LoVo (cell line): ENCODE data around the gene GCNT2.
A peak's percentile ranks its signal among the peaks of the same experiment; 100 is the strongest.
"Not testable (repeated sequence)": the region's sequence is repeated elsewhere in the genome, so short reads cannot be mapped to it uniquely, and the experiment has no call there.

ENCODE experiments used
- DNase-seq: peaks from one replicate; pipeline ENCODE4 v3.0.0-alpha.2; 2016; ENCODE audit warnings: low spot score

GCNT2 gene

DNA sequence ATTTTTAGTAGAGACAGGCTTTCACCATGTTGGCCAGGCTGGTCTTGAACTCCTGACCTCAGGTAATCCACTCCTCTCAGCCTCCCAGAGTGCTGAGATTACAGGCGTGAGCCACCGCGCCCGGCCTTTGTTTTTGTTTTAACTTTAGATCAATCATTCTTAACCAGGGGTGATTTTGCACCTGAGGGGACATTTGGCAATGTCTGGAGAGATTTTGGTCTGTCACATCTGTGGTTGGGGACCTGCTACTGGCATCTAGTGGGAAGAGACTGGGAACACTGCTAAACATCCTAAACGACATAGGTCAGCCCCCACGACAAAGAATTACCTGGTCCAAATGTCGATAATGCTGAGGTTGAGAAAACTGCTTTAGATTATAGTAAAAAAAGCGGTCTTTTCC is 91.0 kb downstream of the GCNT2 start:
- no peak for DNase-seq

DNA sequence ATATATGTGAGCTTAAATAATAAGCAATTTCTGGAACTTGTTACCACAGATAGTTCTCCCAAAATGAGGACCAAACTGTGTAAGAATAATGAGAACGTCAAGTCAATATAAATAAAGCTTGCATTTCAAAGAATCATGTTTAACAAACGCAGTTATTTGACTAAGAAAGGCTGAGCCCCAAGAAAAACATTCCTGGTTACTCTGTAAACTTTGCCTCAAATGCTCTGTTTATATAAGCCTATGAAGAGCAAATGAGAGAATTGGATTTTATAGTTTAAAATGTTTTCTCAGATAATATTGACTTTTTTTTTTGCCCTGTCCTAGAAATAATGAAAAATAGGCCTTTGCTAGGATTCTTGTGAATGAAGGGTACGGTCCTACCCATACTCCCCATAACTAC is 91.9 kb downstream of the GCNT2 start:
- DNase-seq: no peak

DNA sequence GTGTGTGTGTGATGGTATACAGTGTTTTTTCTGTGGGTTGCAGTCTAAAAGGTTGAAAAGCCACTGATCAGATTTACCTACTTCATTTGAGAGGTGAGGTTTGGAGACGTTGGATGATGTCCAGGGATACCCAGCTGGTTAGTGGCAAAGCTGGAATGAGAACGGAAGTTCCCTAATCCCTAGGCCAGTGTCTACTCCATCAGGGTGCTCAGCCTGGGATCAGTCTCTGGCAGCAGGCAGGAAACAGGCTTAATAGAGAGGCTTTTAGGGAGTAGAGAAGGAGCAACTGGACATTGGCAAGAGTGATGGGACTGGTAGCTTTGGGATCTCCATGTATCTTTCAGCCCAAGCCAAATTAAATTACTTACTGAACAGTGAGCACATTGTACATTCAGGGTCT is 92.6 kb downstream of the GCNT2 start:
- DNase-seq: no peak

DNA sequence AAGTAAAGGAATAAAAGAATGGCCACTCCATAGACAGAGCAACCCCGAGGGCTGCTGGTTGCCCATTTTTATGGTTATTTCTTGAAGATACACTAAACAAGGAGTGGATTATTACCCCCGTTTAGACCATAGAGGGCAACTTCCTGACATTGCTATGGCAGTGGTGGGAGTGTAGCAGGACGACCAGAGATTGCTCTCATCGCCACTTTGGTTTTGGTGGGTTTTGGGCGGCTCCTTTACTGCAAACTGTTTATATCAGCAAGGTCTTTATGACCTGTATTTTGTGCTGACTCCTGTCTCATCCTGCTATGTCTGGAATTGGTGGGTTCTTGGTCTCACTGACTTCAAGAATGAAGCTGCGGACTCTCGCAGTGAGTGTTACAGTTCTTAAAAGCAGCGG is 94.5 kb downstream of the GCNT2 start:
- DNase-seq: no peak

DNA sequence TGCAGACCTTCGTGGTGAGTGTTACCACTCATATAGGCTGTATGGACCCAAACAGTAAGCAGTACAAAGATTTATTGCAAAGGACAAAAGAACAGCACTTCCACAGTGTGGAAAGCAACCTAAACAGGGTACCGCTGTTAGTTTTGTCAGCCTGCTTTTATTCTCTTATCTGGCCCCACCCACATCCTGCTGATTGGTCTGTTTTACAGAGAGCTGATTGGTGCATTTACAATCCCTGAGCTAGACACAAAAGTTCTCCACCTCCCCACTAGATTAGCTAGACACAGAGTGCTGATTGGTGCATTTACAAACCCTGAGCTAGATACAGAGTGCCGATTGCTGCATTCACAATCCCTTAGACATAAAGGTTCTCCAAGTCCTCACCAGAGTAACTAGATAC is 95.1 kb downstream of the GCNT2 start:
- not testable (repeated sequence) for DNase-seq

DNA sequence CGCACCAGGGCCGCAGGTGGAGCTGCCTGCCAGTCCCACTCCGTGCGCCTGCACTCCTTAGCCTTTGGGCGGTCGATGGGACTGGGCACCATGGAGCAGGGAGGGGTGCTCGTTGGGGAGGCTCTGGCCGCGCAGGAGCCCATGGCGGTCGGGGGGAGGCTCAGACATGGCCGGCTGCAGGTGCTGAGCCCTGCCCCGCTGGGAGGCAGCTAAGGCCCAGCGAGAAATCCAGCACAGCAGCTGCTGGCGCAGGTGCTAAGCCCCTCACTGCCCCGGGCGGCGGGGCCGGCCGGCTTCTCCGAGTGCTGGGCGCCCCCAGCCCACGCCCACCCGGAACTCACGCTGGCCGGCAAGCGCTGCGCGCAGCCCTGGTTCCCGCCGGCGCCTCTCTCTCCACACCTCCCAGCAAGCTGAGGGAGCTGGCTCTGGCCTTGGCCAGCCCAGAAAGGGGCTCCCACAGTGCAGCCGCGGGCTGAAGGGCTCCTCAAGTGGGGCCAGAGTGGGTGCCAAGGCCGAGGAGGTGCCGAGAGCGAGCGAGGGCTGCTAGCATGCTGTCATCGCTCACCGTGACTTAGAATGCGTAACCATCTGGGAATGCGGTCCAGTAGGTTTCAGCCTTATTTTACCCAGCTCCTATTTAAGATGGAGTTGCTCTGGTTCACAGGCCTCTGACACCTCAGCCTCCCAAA is 96.0 kb downstream of the GCNT2 start:
- no peak for DNase-seq

DNA sequence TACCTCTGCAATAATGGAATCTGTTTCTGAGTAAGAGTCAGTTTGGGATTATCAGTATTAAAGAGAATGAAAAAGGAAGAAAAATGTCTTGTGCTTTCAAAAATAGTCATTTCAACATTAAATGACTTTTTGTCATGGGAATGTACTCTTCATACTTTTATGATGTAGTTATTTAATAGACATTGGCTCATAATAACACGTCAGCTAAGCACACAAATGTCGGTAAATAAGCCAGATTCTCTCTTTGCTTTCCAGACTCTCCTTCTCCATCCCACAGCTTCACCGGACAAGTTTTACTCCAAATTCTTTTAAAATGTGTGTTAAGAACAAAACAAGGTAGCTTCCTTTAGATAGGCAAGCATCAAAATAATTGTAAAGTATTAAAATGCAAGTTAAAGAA is 97.3 kb downstream of the GCNT2 start:
- DNase-seq: no peak

DNA sequence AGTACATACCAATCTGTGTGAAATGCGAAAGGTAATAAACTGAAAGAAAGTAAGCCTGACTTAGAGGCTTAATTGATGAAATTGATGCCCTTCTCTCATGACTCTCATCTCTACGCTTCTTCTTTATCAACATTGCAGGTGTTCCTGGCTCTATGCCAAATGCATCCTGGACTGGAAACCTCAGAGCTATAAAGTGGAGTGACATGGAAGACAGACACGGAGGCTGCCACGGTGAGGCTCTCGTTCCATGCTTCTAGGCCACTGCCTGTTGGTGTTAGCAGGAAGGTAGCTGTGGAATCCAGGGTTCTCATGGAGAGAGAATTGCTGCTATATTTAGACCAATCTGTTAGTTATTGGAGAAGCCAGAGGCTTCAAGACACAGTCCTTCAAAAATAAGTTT is 100.1 kb downstream of the GCNT2 start:
- DNase-seq: no peak

DNA sequence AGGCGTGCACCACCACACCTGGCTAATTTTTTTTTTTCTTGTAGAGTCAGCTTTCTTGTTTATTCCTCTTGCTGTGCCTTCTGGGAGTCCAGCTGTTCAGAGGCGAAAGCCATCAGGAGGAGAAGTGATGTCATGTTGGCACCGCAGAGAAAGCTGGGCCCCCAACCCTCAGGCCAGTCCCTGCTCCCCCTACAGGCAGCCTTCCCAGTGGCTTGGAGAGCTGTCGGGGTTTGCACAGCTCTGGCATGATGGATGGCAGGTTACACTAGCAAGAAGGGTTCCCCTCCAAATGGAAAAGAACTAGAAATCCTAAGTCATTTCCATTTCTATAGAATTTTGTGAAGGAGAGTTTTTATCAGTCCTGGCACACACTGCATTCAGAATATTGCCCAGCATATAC is 100.7 kb downstream of the GCNT2 start:
- DNase-seq: no peak

DNA sequence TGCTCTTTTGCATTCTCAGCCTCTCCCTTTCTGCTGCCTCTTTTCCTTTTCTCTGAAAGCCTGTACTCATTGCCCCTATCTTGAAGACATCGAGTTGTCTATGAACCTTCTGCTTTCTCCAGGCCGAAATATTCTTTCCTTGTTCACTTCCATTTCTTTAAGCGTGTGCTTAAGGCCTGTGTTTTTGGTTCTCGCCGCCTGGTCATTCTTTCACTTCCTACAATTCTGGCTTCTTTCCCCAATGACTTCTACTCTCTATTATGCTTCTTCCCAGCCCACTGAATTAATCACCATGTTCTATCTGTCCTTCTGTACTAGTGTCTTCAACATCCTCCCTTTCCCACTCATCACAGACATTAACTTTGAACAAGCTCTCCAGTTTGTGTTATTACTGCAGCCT is 103.7 kb downstream of the GCNT2 start:
- DNase-seq: no peak

DNA sequence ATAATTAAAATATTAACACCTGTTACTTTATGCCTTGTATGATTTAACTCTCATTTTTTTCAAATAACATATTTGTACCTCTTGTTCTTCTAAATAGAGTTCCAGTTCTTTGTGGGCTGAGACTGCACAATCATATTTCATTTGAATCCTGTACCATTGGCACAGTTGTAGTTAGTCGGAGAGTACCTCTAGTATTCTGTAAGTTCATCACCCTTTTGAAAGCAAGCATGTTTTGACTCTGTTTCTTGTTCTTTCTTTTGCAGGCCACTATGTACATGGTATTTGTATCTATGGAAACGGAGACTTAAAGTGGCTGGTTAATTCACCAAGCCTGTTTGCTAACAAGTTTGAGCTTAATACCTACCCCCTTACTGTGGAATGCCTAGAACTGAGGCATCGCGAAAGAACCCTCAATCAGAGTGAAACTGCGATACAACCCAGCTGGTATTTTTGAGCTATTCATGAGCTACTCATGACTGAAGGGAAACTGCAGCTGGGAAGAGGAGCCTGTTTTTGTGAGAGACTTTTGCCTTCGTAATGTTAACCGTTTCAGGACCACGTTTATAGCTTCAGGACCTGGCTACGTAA is 105.1 kb downstream of the GCNT2 start:
- DNase-seq: no peak

DNA sequence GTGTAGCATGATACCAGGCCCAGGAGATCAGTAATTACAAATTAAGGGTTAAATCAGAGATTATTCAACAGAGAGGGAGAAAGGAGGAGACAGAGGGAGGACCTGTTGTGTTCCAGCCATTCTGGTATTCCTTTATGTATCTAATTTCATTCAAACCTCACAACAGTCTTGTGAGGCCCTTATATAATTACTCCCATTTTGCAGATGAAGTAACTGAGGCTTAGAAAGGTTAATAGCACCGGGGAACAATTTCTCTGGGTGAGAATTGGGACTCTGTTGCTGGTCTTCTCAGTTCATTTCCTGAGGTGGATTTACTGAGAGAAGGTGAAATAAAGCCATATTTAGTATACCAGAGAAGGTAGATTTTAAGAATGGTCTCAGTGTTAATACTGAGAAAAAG is 106.6 kb downstream of the GCNT2 start:
- DNase-seq: no peak

DNA sequence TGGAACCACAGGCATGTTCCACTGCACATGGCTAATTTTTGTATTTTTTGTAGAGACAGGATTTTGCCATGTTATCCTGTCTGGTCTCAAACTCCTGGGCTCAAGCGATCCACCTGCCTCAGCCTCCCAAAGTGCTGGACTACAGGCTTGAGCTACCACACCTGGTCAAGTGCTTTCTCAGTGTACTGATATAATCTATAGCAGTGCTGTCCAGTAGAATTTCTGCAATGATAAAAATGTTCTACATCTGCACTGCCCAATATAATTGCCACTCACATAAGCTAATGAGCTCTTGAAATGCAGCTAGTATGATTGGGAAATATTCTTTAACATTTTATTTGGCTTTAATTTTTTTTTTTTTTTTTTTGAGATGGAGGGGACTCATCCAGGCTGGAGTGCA is 109.0 kb downstream of the GCNT2 start:
- DNase-seq: no peak

DNA sequence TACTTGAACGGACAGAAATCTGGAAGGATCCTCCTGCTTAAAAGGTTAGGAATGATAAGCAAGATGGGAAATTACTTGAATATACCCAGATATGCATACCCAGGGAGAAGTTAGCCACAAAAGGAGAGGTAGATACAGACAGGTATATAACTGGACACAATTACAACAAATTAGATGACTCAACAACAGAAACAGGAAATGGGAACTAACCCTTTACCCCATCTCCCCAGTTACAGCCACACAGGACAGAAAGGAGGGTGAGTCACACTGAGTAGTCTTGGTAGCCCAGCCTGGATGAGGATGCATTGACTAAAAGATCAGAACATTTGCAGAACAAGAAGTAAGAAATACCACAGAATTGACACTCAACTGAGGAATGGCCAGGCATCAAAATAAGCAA is 112.1 kb downstream of the GCNT2 start:
- DNase-seq: peak; percentile 29

DNA sequence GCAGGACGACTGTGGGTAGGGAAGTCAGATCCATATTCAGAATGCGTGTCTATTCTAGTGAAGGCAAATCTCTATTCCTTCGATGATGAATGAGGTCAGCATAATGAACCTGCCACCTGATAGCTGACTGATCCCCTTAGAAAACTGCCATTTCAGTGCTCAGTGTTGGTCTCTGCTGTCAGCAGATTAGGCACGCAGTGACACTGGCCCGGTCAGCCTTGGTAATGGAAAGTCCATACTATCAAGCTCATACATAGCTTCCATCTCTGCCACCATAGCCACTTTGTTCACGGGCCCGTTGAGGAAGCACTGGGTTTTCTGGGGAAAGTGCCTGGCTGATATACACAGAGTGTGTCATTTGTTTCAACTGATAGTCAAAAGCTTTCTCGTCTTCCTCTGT is 119.3 kb downstream of the GCNT2 start:
- no peak for DNase-seq

DNA sequence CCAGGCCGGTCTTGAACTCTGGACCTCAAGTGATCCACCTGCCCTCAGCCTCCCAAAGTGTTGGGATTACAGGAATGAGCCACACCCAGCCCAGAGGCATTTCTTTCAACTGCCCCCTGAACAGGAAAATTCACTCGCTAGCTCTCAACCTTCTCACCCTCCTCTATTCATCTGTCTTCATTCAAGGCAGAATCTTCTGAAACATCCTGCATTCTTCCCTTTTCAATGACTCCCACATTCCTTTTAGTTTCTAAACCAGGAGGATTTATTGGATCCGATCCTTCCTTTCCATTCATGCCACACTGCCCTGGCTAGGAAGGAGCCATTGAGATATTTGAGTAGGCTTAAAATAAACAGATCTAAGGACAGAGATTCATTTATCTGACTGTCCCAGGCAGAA is 120.4 kb downstream of the GCNT2 start:
- no peak for DNase-seq

DNA sequence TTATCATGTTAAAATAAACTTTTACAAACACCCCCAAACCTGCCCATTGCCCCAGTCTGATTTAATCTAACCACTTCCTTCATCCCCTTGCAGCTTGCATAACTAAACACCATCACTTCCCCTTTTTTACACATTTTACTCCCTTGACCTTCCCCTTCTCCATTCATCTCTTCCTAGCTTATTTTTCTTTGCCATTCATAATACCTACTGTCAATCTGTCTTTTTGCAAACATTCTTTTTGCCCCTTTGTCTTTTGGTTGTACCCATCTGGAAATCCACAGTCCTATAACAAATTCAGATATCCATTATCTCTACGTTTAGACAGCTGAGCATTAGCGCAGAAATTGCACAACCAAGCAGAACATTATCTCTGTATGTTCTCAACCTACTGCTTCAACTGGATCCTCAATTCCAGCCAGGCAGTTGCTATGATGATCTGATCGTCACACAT is 122.1 kb downstream of the GCNT2 start:
- DNase-seq: no peak

DNA sequence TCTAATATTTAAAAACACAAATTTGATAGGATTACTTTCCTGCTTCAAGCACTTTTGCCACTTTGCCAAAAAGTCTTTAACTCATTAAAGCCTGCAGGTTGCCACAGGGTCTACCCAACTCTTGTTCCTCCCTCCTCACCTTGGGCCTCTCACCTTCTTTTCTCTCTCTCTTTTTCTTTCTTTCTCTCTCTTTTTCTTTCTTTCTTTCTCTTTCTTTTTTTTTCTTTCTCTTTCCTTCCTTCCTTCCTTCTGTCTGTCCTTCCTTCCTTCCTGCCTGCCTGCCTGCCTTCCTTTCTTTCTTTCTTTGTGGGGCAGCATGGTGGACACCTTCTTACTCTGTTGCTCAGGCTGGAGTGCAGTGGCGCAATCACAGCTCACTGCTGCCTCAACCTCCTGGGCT is 123.1 kb downstream of the GCNT2 start:
- DNase-seq: no peak

DNA sequence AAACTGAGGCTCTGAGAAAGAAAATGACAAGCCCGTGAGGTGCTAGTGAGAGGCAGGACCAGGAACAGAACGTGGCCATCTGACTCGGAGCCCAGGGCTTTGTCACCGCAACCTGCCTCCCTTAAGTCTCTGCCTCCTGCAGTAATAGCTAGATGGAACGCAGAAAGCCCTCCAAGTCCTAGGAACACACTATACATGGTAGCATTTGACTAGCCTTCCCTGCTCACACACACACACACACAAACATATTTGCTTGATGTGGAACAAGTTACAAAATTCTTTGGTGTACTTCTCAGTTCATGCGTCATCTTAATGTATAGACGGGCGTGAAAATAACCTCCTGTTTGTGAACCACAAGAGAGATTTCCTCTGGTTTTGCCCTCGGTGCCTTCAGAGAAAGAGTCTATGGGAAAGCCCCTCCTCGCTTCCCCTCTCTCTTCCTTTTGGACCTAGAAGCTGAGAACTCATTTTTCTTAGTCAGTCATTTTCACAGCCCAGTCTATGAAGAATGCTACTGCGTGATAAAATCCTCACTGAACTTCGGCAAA is 134.4 kb downstream of the GCNT2 start:
- no peak for DNase-seq

DNA sequence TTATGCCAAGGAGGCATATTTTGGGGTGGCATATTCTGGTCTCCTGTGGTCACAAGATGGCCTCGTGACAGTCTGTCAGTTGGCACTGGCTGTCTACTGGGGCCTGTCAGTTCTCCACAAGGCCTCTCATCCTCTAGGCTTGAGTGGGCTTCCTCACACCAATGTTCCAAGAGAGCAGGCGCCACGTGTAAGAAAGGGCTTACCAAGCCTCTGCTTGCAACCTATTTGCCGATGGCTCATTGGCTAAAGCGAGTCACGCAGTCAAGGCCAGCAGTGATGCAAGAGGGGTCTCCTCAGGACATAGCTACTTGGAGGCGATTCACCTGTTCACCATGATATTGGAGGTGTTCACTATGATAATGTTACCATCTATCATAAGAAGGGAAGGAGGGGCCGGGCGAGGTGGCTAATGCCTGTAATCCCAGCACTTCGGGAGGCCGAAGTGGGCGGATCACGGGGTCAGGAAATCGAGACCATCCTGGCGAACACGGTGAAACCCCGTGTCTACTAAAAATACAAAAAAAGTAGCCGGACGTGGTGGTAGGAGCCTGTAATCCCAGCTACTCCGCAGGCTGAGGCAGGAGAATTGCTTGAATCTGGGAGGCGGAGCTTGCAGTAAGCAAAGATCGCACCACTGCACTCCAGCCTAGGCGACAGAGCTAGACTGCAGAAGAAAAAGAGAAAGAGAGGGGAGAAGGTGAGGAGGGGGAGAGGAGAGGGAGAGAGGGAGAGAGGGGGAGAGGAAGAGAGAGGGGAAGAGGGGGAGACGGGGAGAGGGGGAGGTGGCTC is 138.0 kb downstream of the GCNT2 start:
- no peak for DNase-seq

DNA sequence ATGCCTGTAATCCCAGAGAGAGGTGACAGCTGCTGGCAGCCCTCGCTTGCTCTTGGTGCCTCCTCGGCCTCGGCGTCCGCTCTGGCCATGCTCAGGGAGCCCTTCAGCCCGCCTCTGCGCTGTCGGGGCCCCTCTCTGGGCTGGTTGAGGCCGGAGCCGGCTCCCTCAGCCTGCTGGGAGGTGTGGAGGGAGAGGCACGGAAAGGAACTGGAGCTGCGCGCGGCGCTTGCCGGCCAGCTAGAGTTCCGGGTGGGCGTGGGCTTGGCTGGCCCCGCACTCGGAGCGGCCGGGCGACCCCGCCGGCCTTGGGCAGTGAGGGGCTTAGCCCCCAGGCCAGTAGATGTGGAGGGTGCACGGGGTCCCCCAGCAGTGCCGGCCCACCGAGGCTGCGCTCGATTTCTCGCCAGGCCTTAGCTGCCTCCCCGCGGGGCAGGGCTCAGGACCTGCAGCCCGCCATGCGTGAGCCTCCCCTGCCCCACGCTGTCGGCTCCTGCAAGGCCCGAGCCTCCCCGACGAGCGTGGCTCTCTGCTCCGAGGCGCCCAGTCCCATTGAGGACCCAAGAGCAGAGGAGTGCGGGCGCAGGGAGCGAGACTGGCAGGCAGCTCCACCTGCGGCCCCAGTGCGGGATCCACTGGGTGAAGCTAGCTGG is 138.7 kb downstream of the GCNT2 start:
- DNase-seq: no peak

DNA sequence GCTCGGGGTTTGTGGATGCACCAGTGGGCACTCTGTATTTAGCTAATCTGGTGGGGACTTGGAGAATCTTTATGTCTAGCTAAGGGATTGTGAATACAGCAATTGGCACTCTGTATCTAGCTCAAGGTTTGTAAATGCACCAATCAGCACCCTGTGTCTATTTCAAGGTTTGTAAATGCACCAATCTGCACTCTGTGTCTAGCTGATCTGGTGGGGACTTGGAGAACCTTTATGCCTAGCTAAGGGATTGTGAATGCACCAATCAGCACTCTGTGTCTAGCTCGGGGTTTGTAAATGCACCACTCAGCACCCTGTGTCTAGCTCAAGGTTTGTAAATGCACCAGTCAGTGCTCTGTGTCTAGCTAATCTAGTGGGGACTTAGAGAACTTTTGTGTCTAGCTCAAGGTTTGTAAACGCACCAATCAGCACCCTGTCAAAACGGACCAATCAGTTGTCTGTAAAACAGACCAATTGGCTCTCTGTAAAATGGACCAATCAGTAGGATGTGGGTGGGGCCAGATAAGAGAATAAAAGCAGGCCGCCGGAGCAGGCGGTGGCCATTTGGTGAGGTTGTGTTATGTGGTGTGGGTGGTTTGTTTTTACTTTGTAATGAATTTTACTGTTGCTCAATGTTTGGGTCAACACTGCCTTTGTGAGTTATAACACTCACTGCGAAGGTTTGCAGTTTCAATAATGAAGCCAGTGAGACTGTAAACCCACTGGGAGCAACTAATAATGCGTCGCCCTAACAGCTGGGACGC is 139.5 kb downstream of the GCNT2 start:
- DNase-seq: not testable (repeated sequence)
